Sigmoid colon (tissue), 7 donors: ENCODE data around the gene TMEM255A. TPM values are rescaled to one million over a fixed set of nuclear protein-coding genes. Genes with fewer than 3 reads are reported as not detected.

Experiments used
- DNase-seq: peaks from one replicate; pipeline ENCODE4 v3.0.0-alpha.2; 2019
- H3K27ac ChIP-seq, 4 donors: fragments of 200-600 bp; sonication (generic); one replicate each; pipeline ENCODE4 v1.5.1; 2016 to 2019; ENCODE audit warnings: mild to moderate bottlenecking in 1 of 4
- H3K27me3 ChIP-seq, 3 donors: fragments of 200-600 bp; sonication (generic); one replicate each; pipeline ENCODE4 v1.5.1; 2019; ENCODE audit warnings: mild to moderate bottlenecking in 1 of 3
- H3K36me3 ChIP-seq, 4 donors: fragments of 200-600 bp; sonication (generic); one replicate each; pipeline ENCODE4 v1.5.1; 2016 to 2019
- H3K4me1 ChIP-seq, 4 donors: fragments of 200-600 bp; sonication (generic); one replicate each; pipeline ENCODE4 v1.5.1; 2017 to 2019
- H3K4me3 ChIP-seq, 4 donors: fragments of 200-600 bp; sonication (generic); one replicate each; pipeline ENCODE4 v1.5.1; 2017 to 2019; ENCODE audit warnings: mild to moderate bottlenecking in 2 of 4, moderate library complexity in 1 of 4
- H3K9me3 ChIP-seq, 4 donors: fragments of 200-600 bp in 3 of 4; sonication (generic) in 3 of 4; one replicate each; pipeline versions ENCODE4 v1.5.1 to v1.6.1; 2013 to 2019
- CTCF ChIP-seq, 4 experiments: fragments of 450-650 bp in 3 of 4; fragments of 200-600 bp in 1 of 4; IDR thresholded peaks; one replicate each; pipeline ENCODE4 v1.5.1; 2016 to 2019; ENCODE audit warnings: antibody characterized with exemption in 4 of 4, mild to moderate bottlenecking in 3 of 4, moderate library complexity in 2 of 4
- EP300 ChIP-seq, 4 donors: sonication (generic); formaldehyde crosslinking; IDR thresholded peaks; one replicate each; pipeline ENCODE4 v1.6.1; 2017; ENCODE audit warnings: antibody characterized with exemption in 4 of 4
- POLR2A ChIP-seq, 2 donors: fragments of 450-650 bp; IDR thresholded peaks; one replicate each; pipeline ENCODE4 v1.6.1; 2016; ENCODE audit warnings: antibody characterized with exemption in 2 of 2, mild to moderate bottlenecking in 2 of 2, moderate library complexity in 2 of 2
- POLR2AphosphoS5 ChIP-seq, 4 donors: sonication (generic); formaldehyde crosslinking; IDR thresholded peaks; one replicate each; pipeline ENCODE4 v1.6.1; 2017; ENCODE audit warnings: antibody characterized with exemption in 4 of 4
- WGBS, 2 donors: extraction: QIAGEN DNeasy Blood & Tissue Kit; methylation state at CpG; one replicate each; pipeline ENCODE4 v1.1.7; 2013; 5-methylcytosine and 5-hydroxymethylcytosine counted together
- intact Hi-C: fragments of 100-400 bp; cut with DNase I; formaldehyde crosslinking; loops from one replicate; pipeline ENCODE4 v1.15.1; 2023
- polyA plus RNA-seq, 3 donors: library from polyadenylated mRNA; stranded (reverse); fragments of 200-250 nt; gene quantifications; one replicate each; pipeline ENCODE4 v1.2.3, GENCODE V29; 2013
- total RNA-seq, 4 donors: library from RNA; depleted of rRNA; stranded (reverse); fragments of >200 nt; gene quantifications; one replicate each; pipeline ENCODE4 v1.1.0, GENCODE V29; 2016
- donor health status: healthy with polysubstance abuse.
- donor health status: Bipolar disorder and iron deficiency.
- donor health status: healthy.

Gene TMEM255A
- total and polyA plus RNA-seq, 7 donors, result 0.69 to 5.9 (median 3.9) TPM

GRCh38 chrX:120286733-120287512 is 24.3 kb downstream of the TMEM255A start:
- DNase-seq, result no peak
- Histone ChIP-seq H3K36me3 (no peaks in the 10 kb centered on the region), H3K4me1 (no peaks in the 10 kb centered on the region), H3K27me3 (no peaks in the 10 kb centered on the region), H3K9me3 (no peaks in the 10 kb centered on the region), H3K27ac (no peak overlapping the region), H3K4me3 (no peak overlapping the region)
- TF ChIP-seq EP300 (IDR thresholded peaks at IDR 0.05), result no peak
- TF ChIP-seq POLR2AphosphoS5 (IDR thresholded peaks at IDR 0.05), result no peak
- TF ChIP-seq CTCF (IDR thresholded peaks at IDR 0.05), result no peak
- no peak for TF ChIP-seq POLR2A (IDR thresholded peaks at IDR 0.05)
- intact Hi-C loops, result no loop called here
- 75 to 91% methylated on average over 4 of the region's 4 CpGs for WGBS, 2 donors

- H3K4me3 ChIP-seq, result no peak overlapping the region
- no peaks in the 10 kb centered on the region for H3K9me3 ChIP-seq
- no peak for TF ChIP-seq EP300 (IDR thresholded peaks at IDR 0.05)
- TF ChIP-seq CTCF (IDR thresholded peaks at IDR 0.05), result no peak
- no peak for TF ChIP-seq POLR2AphosphoS5 (IDR thresholded peaks at IDR 0.05)
- TF ChIP-seq POLR2A (IDR thresholded peaks at IDR 0.05), result no peak
- no peaks in the 10 kb centered on the region for H3K36me3 ChIP-seq
- H3K27me3 ChIP-seq, result no peaks in the 10 kb centered on the region
- WGBS, 2 donors, result 68 to 91% methylated on average over 1 of the region's 1 CpG
- no peak for DNase-seq
- no peak overlapping the region for H3K27ac ChIP-seq
- intact Hi-C loops, result no loop called here
- no peaks in the 10 kb centered on the region for H3K4me1 ChIP-seq
Measured at GRCh38 chrX:120282697-120283096, 28.6 kb downstream of the TMEM255A start.

- H3K9me3 ChIP-seq, result no peaks in the 10 kb centered on the region
- no peak overlapping the region for H3K4me3 ChIP-seq
- no peaks in the 10 kb centered on the region for H3K27me3 ChIP-seq
- H3K4me1 ChIP-seq, result no peaks in the 10 kb centered on the region
- 79 to 80% methylated on average over 4 of the region's 4 CpGs for WGBS, 2 donors
- intact Hi-C loops, result no loop called here
- H3K27ac ChIP-seq, result no peak overlapping the region
- TF ChIP-seq POLR2AphosphoS5 (IDR thresholded peaks at IDR 0.05) (no peak), EP300 (IDR thresholded peaks at IDR 0.05) (no peak), CTCF (IDR thresholded peaks at IDR 0.05) (no peak), POLR2A (IDR thresholded peaks at IDR 0.05) (no peak)
- H3K36me3 ChIP-seq, result no peaks in the 10 kb centered on the region
- DNase-seq, result no peak
Measured at GRCh38 chrX:120281761-120282160, 29.5 kb downstream of the TMEM255A start.

- Histone ChIP-seq H3K9me3 (no peaks in the 10 kb centered on the region), H3K27me3 (no peaks in the 10 kb centered on the region), H3K4me1 (no peaks in the 10 kb centered on the region), H3K27ac (no peak overlapping the region), H3K4me3 (no peak overlapping the region), H3K36me3 (no peaks in the 10 kb centered on the region)
- intact Hi-C loops, result no loop called here
- TF ChIP-seq EP300 (IDR thresholded peaks at IDR 0.05) (no peak), POLR2A (IDR thresholded peaks at IDR 0.05) (no peak), POLR2AphosphoS5 (IDR thresholded peaks at IDR 0.05) (no peak), CTCF (IDR thresholded peaks at IDR 0.05) (no peak)
- no peak for DNase-seq
- WGBS, 2 donors, result 83 to 85% methylated on average over 10 of the region's 10 CpGs
Measured at GRCh38 chrX:120281021-120281624, 30.1 kb downstream of the TMEM255A start.
